NCI-H2081 treated with DMSO at 0.1 percent for 48 hours (cell line): ENCODE data around the gene CAT.
A peak's percentile ranks its signal among the peaks of the same experiment; 100 is the strongest.
"Not testable (repeated sequence)": the region's sequence is repeated elsewhere in the genome, so short reads cannot be mapped to it uniquely, and the experiment has no call there.

ENCODE experiments used
- DNase-seq: peaks from one replicate; lab custom pipeline; 2025; lab: John Stamatoyannopoulos, UW

The CAT gene

GRCh38 chr11:34438529-34439507, at the start of gene CAT:
Gene CAT (plus strand): TSS chr11:34438934. CDS start chr11:34439014, 80 bp downstream.
- DNase-seq: peak; percentile 77

GRCh38 chr11:34394771-34395300, 43.9 kb upstream of the CAT start:
- DNase-seq: no peak

- DNase-seq: no peak
Observed at GRCh38 chr11:34395916-34396550, 42.7 kb upstream of the CAT start.

DNA sequence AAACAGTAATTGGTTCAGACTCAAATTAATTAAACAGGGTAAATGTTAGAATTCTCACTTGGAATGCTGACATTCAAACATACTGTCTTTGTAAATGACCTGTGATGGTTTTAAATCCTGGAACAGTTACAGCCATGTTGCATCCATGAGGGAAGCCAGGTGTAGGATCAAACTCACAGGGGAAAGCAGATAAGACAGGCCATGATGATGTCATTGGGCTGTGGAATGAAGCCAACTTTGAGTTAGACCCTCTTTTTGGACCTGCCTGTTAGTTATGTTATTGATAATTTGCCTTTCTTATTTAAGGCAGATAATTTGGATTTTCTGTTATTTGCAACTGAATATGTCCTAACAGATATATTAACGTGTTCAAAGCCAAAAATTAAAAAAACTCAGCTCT, 41.6 kb upstream of the CAT start:
- no peak for DNase-seq

- DNase-seq: no peak
Observed at GRCh38 chr11:34397811-34398210, 40.9 kb upstream of the CAT start.

GRCh38 chr11:34403431-34403830, 35.3 kb upstream of the CAT start:
- DNase-seq: no peak

DNA sequence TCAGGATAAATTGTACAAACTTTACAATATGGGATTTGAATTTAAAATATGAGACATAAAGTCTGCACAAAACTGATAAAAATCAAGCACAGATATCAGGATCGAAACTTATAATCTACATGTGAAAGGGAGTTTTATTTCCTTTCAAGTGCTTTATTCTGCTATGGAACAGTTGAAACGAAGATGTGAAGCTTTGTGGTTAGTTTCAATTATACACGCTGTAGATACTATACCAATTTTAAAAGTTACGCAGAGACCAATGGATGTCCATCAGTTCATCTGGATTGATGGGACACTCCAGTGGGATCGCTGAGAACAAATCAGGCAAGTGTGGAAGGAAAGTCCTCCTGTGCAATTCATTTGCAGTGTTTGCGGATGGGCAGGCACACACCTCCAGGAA, 34.5 kb upstream of the CAT start:
- DNase-seq: no peak

- no peak for DNase-seq
Observed at GRCh38 chr11:34405079-34405858, 33.5 kb upstream of the CAT start.

GRCh38 chr11:34406413-34406812, 32.3 kb upstream of the CAT start:
- DNase-seq: no peak

- no peak for DNase-seq
Observed at GRCh38 chr11:34407121-34407813, 31.5 kb upstream of the CAT start.

DNA sequence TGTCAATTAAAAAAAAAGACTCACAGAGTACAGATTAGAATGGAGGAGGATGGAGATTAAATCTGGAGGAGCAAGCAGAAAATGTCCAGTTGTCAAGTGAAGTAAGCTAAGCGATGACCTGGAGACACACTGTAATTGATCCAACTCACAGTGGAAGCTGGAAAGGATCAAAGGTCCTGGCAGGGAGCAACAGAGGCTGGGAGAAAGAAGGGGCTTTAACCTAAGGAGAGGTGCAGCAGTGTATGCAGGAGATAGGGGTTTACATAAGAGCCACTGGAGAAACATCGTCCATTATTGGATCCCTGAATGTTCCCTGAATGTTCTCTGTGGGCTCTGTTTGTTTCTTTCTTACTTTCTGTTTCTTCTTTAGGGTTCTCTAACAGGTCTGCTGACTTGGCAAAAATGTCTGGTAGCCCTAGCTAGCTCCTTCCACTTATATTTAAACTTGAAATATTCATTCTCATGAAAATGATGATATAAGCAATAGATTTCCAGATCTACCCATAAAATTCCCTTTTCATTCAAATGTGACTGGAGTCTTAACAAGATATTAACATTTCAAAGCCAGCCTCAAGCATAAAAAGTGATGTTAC, 30.1 kb upstream of the CAT start:
- no peak for DNase-seq

DNA sequence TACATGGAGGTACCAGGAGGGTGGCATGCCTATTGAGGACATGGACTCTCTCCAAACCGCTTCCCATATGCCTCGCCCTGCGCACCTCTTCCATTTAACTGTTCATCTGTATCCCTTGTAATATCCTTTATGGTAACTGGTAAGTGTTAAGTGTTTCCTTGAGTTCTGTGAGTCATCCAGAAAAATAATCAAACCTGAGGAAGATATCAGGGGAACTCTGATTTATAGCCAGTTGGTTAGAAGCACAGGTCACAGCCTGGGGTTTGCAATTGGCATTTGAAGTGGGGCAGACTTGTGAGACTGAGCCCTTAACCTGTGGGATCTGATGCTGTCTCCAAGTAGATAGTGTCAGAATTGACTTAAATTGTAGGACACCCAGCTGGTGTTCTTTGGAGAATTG, 27.6 kb upstream of the CAT start:
- DNase-seq: no peak

DNA sequence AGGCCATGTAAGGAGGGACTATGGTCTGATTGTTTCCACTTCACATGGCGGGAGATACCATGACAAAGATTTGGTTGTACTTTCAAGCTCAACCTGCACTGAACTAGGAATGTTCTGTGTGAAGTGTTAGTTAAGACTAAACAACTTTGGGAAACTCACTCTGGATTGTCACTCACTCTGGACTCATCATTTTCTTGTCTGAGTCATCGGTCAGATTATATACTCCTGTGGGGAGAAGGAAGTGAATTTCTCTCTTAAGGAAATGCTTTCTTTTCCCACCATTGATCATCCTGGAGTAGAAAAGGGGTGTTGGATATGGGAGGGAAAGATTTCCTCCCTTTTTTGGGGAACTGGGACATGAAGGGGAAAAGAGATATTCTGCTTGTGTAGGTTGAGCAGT, 26.9 kb upstream of the CAT start:
- no peak for DNase-seq

GRCh38 chr11:34413263-34413662, 25.5 kb upstream of the CAT start:
- no peak for DNase-seq

- DNase-seq: no peak
Observed at GRCh38 chr11:34415538-34415937, 23.2 kb upstream of the CAT start.

DNA sequence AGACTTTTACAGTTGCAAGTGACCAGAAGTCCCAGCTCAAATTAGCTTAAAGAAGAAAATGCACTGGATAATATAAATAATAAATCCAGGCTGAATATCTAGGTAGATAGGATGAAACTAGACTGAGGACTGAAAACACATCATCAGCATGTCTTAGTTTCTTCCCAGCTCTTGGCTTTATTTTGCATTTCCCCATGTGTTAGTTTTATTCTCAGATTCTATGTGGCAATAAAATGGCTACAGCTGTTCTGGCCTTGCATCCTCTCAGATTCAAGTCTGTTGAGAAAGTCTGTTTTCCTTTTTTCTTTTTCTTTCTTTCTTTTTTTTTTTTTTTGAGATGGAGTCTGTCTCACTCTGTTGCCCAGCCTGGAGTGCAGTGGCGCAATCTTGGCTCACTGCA, 22.6 kb upstream of the CAT start:
- DNase-seq: no peak

DNA sequence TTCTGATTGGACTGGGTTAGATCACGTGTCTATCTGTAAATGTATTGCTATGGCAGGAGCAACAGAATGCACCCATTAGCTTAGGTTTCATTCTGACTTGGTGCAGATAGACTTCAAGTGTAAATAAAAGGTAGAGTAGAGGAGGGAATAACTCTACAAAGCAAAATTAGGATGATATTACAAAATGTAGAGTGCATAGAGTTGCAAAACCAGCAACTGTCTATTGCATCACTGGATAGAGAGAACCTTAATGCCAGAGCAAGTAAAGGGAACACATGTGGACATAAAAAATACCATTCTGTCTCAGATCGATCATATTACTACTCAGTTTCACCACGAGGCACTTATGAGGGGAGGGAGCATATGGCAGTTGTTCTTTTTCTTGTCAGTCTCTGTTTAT, 22.0 kb upstream of the CAT start:
- DNase-seq: no peak

DNA sequence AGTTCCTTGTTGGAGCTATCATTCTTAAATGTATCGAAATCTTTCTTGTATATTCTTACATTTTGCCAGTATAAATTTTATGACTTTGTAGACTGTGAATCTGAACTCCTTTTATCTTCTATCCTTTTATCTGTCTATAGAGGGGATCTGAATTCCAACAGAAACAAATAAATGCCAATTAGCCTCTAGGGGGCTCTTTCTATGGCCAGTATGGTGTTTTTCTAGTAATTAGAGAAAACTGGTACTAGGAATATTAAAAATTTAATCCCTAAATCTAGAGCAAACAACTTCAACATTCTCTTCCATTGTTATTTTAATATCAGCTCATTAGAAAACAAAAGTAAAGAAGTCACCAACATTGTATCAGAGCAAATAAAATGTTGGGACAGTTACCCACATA, 21.5 kb upstream of the CAT start:
- DNase-seq: no peak

DNA sequence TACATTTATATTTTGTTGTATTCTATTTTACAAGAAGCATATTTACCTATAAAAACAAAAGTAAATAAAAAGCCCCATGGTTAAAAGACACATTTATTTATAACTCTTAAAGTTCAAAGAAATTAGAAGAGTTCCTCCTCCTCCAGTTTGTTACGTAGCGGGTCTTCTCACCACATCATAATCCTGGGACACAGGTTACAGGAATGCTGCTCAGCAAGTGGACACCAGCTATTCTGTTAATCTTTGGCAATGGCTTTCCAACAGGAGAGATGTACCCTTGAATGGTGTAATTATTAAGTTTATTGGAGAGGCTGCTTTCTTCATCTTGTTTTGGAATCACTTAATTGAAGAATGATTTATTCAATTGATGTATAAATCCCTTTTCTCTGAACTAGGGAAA, 19.6 kb upstream of the CAT start:
- DNase-seq: no peak

GRCh38 chr11:34423300-34423699, 15.4 kb upstream of the CAT start:
- no peak for DNase-seq

- DNase-seq: not testable (repeated sequence)
Observed at GRCh38 chr11:34424826-34425225, 13.9 kb upstream of the CAT start.
